GM20431 (cell line): ENCODE measurements around the gene CEP55.

Experiments used
- in situ Hi-C: fragments of 300-500 bp; cut with MseI, MboI; formaldehyde crosslinking; loops from one replicate; pipeline ENCODE4 v1.15.0; 2020; ENCODE audit warnings: low sequenced_read_pairs; ENCODE audit not compliant: unreplicated experiment

Gene CEP55

DNA sequence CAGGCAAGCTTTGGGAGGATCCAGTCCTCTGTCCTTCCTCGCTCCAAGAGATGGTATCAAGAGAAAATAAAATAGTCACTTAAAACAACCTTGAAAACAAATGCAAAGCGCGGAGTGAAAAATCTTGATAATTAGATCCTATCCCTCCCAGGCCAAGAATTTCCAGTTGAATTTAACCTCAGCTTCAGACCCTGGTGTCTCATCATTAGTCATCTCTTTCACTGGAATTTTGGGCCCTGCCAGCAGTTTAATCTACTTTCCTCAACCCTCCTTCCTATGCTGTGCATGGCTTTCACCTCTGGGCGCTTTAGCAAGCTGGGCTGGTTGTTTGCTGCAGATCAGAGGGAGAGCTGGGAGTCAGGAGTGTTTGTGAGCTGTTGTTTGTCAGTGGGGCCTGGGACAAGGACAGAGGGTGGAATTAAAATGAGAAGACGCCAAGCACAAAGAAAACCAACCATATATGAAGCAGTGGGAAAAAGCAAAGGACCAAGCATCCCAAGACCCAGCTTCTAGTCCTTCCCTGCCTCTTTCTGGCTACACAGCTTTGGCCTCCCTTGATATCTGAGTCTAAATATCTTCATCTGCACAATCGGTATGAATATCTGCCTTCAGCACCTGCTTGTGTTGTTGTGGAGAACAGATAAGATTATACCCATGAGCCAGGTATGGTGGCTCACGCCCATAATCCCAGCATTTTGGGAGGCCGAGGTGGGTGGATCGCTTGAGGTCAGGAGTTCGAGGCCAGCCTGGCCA, 27.8 kb upstream of the CEP55 start:
- in situ Hi-C loops: no loop called here

GRCh38 chr10:93469454-93469853, 27.0 kb upstream of the CEP55 start:
- in situ Hi-C loops: no loop called here

- in situ Hi-C loops: no loop called here
Observed at GRCh38 chr10:93471110-93471651, 25.2 kb upstream of the CEP55 start.

- in situ Hi-C loops: no loop called here
Observed at GRCh38 chr10:93473161-93473560, 23.3 kb upstream of the CEP55 start.

- in situ Hi-C loops: no loop called here
Observed at GRCh38 chr10:93473804-93474472, 22.5 kb upstream of the CEP55 start.

DNA sequence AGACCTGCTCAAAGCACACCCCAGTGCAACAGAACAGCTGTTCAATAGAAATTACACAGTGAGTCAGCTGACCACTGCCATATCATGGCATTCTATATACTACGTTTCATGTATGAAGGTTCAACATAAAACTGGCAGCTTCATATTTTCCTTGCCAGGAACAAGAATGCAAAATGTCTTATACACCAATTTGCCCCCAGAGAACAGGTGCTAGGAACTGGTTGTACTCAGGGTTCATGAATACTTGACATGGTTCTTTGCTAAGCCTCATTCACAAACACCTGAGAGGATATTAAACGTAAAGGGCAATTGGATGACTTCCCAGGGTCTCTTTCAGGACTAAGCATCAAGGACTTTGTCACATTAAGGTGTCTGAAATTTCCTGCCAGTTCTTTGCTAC, 21.2 kb upstream of the CEP55 start:
- in situ Hi-C loops: no loop called here

DNA sequence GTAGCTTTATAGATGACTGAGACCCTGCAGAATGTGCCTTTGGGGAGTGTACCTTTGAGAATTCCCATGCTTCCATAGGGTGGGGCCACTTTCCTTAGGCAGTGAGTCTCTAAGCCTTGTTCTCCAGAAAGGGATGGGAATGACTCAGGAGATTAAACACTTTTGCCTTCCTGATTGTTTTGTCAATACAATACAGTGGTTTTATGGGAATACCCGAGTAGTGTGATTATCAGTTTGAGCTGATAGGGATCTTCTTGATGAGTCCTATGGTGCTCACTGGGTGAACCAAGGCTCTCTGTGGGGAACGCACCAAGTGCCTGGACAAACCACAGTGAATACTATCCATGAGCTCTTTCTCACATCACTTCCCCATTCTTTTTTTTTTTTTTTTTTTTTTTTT, 20.5 kb upstream of the CEP55 start:
- in situ Hi-C loops: no loop called here

DNA sequence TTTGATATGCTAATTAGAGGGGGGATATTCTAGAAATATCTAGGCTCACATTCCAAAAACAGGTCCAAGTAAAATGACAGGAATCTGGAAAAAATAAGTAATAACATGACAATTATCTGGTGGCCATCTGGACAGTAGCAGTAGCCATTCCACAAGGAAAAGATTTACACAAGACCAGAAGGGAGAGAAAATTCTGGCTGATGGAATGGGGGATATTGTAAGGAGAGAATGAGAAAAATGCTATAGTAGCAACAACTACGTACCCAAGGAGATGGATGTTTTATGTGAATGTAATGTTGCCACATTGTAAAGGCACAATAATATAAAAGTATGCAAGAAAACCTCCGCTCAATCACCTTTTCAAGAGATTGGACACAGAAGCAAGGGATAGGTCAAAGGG, 19.7 kb upstream of the CEP55 start:
- in situ Hi-C loops: no loop called here

DNA sequence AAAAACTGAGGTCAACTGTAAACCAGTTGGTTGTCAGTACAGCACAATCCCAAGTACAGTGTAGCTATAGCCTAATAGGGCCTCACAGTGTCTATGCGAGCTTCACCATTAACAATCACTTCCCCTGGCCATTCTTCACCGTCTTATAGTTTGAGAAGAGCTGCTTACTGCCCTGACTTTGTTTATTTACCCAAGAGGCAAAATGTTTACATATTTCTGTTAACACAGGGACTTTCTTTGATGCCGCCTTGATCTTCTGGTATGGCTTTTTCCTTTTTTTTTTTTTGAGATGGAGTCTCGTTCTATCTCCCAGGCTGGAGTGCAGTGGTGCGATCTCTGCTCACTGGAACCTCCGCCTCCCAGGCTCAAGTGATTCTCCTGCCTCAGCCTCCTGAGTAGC, 17.5 kb upstream of the CEP55 start:
- in situ Hi-C loops: no loop called here

GRCh38 chr10:93481637-93482144, 14.7 kb upstream of the CEP55 start:
- in situ Hi-C loops: loop anchor here (10.0 kb wide), 1 partner anchor 107 kb away; no protein-coding TSS in a partner anchor

DNA sequence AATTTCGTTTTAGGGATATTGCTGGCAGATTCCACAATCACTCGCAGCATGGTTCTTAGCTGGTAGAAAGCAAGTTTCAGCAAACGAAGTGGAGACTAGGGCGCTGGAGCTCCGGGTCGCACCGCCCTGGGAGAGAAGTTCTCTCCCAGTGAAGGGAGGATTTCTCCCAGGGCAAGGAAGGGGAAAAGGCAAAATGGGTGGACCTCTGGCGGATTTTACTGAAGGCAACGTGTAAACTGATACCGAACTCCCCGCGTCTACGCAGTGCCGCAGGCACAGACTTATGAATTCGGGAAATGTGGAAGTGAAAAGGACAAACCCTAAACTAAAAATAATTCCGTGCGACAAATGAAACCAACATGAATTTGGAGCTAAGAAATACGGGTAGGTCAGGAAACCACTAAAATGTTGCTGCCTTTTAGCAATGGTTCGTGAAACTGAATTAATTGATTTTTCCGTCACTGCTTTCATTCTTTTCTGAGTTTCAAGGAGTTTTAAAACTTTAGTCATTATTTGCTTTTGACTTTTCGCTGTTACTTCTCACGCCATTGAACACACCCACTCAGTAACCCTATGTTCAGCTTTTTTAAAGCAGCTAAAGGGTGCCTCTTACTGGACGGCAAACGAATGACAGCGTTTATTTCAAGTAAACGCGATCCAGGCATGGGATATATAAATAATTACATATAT, 14.1 kb upstream of the CEP55 start, which contains the start of gene MYOF:
MYOF (minus strand) TSS at position 190 of the 690 bp plus-strand sequence; CDS start at position 50, 140 bp downstream.
- in situ Hi-C loops: loop anchor here (10.0 kb wide), 1 partner anchor 107 kb away; no protein-coding TSS in a partner anchor

- in situ Hi-C loops: loop anchor here (10.0 kb wide), 1 partner anchor 111 kb away; no protein-coding TSS in a partner anchor
Observed at GRCh38 chr10:93485690-93486089, 10.7 kb upstream of the CEP55 start.

DNA sequence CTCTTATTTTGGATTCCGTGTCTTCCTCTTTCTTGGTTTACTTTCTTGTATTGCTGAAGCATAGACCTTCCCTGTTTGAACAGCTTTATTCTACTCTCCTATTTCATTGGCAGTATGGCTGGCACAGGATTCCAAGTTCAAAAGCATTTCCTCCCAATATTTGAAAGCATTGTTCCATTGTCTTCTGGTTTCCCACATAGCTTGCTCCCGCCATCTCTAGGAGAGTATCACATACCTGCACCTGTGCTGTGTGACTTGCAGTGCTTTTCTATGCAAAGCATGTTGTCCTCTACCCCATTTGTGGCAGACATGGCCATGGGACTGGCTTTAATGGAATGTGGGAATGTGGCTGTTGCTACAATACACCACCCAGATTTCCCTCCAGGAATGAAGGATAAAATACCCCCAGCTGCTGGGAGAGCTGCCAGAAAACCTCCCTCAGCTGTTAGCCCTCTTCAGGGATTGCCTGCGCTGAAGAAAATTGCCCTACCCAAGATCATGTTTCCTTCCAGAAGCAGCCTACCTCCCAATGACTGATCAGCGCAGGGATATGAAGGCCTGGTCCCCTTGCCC, 7.4 kb upstream of the CEP55 start:
- in situ Hi-C loops: loop anchor here (10.0 kb wide), 1 partner anchor 114 kb away; no protein-coding TSS in a partner anchor

GRCh38 chr10:93491602-93492121, 4.8 kb upstream of the CEP55 start:
- in situ Hi-C loops: no loop called here

- in situ Hi-C loops: no loop called here
Observed at GRCh38 chr10:93493162-93493561, 3.2 kb upstream of the CEP55 start.

DNA sequence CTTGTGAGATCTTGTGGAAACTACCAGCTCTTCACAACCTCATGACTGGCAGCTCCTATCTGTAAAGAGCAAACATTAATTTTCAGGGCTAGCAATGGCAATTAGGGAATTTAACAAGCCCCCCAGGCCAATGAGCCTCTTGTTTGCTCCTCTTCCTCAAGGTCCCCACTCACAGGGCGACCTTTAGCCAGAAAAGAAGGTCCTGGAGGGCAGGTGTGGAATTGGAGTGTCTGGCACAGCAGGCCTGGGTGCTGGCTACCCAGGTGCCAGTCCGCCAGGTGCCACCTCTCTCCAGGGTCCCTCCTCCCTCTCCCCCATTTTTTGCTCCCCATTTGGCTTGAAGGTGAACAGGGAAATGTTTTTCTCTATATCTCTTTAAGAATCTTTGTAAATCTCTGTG, 1.9 kb upstream of the CEP55 start:
- in situ Hi-C loops: no loop called here

DNA sequence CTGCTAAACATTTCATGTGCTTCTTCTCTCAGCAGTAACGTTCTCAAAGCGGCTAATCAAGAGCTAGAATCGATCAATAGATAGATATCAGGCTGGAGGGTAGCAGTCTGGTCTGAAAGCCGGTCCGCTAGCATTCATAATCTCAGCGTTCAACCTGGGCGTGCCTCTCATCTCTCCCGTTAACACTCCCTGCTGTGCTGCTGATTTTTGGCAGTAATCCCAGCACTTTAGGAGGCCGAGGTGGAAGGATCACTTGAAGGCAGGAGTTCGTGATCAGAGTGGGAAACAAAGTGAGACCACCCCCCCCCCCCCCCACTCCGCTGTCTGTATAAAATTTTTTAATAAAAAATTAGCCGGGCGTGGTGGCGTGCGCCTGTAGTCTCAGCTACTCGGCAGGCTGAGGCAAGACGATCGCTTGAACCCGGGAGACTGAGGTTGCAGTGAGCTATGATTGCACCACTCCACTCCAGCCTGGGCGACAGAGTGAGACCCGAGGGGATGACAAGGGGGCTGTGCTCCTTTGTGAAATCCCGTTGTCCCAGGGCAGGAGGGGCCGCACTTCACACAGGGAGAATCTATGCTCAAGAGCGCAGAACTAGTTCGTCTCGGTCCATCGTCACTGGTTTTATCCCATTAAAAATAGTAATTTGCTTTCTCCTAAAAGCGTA, 624 bp upstream of the CEP55 start:
- in situ Hi-C loops: no loop called here

DNA sequence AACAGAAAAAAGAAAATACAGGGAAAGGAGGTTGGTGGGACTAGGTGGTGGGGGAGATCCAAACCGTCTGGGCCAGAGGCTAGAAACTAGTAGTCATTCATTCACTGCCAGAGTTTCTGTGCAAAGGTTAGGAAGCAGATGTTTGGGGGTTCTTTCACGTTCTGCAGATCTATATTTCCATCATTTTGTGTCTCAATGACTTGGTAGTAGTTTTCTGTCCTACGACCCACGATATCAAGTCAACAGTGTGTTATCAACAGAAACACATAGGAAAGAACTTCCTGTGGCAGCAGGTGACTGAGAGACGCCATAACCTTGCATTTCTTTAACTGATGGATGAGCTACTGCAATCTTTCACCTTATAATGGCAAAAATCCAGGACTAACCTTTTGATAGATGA, 1.8 kb downstream of the CEP55 start:
- in situ Hi-C loops: no loop called here

DNA sequence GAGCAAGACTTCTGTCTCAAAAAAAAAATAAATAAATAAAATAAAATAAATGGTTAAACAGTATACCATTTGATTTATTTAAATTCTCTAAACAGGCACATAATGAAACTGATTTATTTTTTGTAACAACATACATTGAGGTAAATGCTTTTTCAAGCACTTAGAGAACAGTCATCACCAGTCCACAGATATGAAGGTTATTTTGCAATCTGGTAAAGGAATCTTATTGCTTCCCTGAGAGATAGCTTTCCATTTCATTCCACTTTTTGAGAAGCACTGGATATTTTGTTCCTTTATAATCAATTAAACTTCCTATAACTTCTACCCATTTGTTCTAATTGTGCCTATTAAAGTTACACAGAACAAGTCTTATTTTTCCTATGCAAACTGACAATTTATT, 5.2 kb downstream of the CEP55 start:
- in situ Hi-C loops: no loop called here
